NOMO-1 (cell line): ENCODE data around the gene SH3GL1.
"Not testable (repeated sequence)": the region's sequence is repeated elsewhere in the genome, so short reads cannot be mapped to it uniquely, and the experiment has no call there.

Experiments used
- DNase-seq, 2 experiments: peaks; one replicate each; lab custom pipeline; 2025; ENCODE audit not compliant: unreplicated experiment in 2 of 2; lab: John Stamatoyannopoulos, UW

SH3GL1 gene

DNA sequence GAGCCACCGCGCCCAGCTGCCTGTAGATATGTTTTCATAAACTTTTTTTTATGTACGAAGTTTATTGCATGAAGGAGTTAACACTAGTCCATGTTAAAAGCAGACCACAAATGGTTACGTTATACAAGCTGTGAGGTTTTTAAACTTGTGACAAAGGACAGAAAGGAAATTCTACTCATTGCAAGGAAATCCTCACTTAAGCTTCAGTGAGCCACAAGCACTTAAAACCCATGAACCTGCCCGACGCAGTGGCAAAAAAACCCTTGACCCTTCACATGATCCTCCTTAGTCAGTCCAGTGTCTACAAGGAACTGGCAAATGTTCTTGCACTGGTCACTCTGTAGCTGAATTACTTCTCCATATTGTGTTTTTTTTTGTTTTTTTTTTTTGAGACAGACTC lies 52.8 kb downstream of the SH3GL1 start:
- DNase-seq, result no peak

DNA sequence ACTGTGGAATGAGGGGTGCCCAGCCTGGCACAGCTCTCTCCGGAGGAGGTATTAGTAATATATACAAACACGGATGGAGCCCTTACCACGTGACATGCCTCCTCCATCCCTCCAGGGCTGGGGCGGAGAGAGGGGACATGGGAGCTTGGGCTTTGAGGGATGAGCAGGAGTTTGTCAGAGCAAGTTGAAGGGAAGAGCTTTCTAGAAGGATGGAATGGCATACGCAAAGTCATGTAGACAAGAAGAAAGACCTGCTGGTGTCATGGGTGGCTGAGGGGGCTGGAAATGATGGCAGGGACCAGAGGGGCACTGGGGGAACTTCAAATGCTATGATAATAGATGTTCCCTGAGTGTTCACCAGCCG lies 54.3 kb downstream of the SH3GL1 start:
- no peak for DNase-seq

DNA sequence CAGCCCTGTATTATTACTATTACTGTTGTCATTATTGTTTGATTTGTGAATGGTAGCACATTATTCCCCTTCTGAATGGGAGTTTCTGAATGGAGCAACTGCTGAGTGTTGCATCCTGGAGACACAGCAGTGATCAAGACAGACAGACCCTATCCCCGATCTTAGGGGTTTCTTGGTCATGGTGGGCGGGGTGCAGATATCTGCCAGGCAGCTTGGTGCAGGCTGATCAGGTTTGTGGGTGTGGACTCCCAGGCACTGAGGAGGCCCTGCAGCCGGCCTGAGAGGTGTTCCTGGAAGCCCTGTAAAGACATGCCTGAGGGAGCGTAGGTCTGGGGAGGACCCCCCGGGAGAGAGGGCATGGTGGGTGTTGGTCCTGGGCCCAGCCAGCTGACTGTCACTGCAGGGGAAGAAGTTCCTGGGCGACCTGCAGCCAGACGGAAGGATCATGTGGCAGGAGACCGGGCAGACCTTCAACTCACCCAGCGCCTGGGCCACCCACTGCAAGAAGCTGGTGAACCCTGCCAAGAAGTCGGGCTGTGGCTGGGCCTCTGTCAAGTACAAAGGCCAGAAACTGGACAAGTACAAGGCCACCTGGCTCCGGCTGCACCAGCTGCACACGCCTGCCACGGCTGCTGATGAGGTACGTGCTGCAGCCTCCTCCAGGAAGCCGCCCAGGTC lies 54.9 kb downstream of the SH3GL1 start:
- DNase-seq, result no peak

DNA sequence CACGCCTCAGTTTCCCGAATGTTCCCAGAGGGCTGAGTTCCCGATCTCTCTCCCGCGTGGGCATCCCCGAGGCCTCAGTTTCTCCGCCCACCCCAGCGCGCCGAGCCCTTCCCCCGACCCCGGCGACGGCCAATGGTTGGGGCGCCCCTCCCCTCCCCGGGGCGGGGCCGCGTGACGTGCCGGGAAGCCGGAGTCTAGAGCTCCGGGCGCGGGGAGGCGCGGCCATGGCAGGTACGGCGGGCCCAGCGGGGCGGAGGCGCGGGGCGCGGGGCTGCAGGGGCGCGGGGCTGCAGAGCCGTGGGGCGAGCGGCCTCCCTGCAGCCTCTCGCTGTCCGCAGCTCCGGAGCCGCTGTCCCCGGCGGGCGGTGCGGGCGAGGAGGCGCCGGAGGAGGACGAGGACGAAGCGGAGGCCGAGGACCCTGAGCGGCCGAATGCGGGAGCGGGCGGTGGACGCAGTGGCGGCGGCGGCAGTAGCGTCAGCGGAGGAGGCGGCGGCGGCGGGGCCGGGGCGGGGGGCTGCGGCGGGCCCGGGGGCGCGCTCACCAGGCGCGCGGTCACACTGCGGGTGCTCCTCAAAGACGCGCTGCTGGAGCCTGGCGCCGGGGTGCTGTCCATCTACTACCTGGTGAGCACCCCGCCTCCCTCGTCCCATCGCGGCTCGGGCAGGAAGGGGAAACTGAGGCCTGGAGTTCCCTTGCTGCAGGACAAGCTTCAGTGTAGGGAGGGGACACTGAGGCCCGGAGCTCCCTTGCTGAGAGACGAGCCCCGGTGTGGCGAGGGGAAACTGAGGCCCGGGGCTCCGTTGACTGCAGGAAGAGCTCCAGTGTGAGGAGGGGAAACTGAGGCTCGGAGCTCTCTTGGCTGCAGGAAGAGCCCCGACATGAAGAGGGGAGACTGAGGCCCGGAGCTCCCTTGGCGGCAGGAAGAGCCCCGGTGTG lies 56.7 kb downstream of the SH3GL1 start, which contains the start of gene MPND:
TSS of gene MPND (plus strand) at position 193 of the 938 bp plus-strand sequence. CDS start at position 225, 32 bp downstream.
- peak; percentile 82 to 85 for DNase-seq

DNA sequence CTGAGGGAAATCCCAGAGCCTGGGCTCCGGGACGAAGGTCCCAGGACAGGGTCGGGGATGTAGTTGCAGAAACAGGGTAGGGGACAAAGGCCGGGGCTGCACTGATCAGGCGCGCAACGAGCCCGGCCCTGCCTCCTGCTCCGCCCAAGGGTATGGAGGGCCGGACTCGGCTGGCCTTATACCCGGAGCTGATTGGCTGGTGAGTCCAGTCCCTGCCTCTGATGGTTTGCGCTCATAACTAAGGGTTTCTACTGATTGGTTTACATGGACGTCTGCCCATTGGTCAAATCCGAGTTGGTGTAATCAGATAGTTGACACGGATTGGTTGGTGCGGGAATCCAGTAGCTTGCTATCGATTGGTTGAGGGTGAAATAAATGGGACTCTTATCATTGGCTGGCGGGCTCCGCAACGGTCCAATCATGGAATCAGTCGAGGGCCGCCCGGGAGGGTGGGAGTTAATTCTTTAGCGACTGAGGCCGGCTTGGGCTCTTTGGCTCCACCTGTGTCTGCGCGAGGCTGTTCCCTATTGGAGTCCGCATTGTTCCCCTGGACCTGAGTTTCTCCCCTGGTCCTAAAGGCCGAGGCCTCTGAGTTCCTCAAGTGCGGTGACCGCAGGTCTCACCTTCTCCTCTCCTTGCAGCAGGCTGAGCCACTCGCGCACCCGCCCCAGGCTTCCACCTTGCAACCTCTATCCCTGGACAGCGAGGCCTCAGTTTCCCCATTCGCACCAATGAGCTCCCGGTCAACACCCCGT lies 57.6 kb downstream of the SH3GL1 start:
- peak; percentile 99 for DNase-seq

DNA sequence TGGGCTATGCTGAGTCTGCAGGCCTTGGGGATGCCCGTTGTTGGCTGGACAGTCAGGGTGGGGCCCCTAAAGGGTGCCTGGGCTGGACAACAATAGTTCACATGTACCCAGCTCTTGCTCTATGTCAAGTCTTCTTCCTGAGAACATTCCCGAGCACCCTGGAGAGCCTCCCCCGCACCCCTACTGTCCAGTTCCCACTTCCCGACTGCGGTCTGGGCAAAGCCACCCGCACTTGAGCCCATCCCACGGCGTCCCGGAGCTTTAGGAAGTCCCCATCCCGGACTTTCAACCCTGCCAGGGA lies 58.1 kb downstream of the SH3GL1 start:
- DNase-seq, result no peak

DNA sequence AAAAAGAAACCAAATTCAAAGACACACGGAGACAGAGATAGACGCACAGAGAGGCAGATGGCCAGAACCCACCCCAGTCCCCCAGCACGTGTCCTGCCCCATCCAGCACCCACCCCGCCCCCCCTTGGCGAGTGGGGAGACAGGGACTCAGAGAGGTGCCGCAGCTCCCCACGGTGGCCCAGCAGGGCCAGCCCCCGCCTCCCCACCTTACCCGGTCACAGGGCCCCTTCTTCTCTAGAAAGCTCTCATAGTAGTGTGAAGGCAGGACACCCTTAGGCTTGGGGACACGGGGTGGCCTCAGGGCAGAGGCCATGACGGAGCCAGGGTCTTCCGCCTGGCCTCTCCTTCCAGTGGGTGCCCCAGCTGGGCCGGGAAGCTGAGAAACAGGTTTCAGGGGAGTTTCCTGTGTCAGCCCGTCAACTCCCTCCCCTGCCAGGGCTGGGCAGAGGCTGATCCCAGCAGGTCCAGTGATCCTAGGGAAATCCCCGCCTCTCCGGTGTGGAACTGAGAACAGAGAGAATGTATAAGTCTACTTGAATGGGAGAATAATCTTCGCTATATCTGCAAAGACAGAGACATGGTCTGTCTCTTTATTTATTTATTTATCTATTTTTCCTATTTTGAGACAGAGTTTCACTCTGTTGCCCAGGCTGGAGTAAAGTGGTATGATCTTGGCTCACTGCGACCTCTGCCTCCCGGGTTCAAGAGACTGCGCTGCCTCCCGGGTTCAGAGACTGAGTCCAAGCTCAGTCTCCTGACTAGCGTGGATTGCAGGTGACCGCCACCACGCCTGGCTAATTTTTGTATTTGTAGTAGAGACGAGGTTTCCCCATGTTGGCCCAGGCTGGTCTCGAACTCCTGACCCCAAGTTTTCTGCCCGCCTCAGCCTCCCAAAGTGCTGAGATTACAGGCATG lies 61.6 kb downstream of the SH3GL1 start, which contains the start of gene STAP2:
TSS of gene STAP2 (minus strand) at position 387 of the 915 bp plus-strand sequence. CDS start at position 313, 74 bp downstream.
- DNase-seq, result no peak

DNA sequence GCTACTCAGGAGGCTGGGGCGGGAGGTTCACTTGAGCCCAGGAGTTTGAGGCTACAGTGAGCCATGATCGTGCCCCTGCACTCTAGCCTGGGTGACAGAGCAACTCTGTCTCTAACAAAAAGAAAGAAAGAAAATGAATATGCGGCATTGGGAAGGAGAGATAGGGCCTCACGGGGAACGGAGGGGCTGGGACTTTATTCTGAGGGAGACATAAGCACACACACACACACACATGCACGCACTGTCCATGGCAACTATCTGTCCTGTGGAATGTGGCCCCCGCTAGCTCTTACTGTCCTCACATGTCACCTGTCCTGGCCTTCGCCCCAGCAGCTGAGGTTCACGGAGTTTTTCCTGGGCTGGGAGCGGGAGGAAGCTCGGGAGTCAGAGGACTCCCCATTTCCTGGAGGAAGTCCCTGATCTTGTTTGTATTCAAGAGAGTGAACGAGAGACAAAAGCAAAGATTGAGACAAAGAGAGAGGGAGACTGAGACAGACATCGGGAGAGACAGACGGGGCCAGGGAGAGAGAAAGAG lies 62.4 kb downstream of the SH3GL1 start:
- no peak for DNase-seq

DNA sequence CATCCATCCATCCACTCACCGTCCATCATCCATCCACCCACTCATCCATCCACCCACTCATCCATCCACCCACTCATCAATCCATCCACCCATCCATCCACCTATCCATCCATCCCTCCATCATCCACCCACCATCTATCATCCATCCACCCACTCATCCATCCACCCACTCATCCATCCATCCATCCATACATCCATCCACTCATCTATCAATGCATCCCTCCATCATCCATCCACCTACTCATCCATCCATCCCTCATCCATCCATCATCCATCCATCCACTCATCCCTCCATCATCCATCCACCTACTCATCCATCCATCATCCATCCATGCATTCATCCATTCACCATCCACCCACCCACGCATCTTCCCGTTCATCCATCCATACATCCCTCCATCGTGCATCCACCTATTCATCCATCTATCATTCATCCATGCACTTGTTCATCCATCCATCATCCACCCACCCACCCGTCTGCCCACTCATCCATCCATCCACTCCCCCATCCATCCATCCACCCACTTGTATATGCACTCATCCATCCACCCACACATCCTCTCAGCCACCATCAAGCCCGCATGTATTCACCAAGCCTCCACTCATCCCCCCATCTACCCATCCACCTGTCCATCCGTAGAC lies 65.3 kb downstream of the SH3GL1 start:
- DNase-seq, result no peak

DNA sequence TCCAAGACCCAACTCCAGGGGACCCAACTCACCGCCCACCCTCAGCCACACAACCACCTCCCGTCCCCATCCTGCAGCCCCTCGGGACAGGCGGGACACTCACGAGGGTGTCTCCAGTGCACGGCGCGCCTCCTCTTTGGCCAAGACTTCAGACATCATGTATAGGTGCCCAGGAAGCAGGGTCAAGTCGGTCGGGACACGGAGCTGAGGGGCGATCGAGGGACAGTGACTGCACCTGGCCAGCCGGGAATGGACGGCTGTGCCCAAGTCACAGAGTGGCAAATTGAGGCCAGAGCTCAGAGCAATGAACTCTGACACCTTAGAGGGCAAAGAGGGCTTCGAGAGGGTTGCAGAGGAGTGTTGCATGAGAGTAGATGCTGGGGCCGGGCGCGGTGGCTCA lies 70.5 kb downstream of the SH3GL1 start:
- DNase-seq, result no peak

DNA sequence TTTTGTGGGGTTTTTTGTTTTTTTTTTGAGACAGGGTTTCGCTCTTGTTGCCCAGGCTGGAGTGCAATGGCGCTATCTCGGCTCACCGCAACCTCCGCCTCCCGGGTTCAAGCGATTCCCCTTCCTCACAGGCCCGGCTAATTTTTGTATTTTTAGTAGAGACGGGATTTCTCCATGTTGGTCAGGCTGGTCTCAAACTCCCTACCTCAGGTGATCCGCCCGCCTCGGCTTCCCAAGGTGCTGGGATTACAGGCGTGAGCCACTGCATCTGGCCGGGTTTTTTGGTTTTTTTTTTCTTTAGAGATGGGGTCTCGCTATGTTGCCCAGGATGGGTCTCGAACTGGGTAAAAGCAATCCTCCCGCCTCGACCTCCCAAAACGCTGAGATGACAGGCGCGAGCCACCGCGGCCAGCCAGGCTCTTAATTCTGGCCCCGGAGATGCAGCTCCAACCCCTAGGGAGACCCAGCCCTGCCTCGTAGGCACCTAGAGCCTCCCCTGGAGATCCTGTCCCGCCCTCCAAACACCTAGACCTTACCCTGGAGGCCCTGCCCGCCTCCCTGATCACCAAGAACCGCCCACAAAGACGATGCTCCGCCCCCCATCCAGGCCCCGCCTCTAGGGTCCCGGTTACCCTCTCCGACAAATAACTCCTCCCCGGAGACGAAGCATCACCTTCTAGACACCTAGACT lies 71.2 kb downstream of the SH3GL1 start:
- not testable (repeated sequence) for DNase-seq

DNA sequence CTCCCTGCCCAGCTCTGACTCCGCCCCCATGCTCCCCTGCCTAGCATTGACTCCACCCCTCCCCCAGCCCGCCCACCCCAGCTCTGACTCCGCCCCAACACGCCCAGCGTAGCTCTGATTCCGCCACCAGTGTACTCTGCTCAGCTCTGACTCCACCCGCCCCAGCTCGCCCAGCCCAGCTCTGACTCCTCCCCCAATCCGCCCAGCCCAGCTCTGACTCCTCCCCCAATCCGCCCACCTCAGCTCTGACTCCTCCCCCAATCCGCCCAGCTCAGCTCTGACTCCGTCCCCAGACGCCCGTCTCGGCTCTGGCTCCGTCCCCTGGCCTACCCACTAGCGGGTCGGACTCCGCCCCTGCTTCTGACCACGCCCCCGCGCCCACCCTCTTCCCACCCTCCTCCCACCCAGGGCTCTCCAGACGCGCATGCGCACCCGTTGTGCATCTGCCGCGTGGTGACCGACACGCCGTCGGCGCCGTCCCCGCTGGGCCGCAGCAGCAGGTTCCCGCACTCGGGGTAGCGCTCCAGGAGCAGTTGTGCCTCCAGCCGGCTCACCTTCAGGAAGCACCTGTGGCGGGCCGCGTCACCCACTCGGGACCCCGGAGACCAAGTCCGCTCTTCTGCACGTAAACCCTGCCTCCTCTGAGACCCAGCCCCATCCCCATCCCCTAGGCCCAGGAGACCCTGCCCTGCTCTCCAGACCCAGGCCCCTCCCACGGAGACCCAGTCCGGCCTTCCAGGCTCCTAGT lies 71.9 kb downstream of the SH3GL1 start:
- DNase-seq, result peak; percentile 93 to 96

DNA sequence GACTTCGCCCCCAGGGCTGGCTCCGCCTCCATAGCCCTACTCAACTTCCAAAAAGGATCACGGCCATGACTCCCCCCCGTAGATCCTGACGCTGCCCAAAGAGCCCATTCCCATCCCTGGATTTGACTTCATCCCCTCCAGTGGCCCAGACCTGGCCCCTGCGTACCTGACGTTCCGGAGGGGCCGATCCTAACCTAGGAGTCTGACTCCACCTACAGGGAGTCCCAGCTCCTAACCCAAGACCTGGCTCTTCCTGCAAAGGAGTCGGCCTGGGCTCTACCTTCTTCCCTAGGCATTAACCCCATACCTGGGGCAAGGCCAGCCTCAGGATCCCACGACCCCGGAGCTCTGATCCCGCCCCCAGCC lies 72.5 kb downstream of the SH3GL1 start:
- no peak for DNase-seq

DNA sequence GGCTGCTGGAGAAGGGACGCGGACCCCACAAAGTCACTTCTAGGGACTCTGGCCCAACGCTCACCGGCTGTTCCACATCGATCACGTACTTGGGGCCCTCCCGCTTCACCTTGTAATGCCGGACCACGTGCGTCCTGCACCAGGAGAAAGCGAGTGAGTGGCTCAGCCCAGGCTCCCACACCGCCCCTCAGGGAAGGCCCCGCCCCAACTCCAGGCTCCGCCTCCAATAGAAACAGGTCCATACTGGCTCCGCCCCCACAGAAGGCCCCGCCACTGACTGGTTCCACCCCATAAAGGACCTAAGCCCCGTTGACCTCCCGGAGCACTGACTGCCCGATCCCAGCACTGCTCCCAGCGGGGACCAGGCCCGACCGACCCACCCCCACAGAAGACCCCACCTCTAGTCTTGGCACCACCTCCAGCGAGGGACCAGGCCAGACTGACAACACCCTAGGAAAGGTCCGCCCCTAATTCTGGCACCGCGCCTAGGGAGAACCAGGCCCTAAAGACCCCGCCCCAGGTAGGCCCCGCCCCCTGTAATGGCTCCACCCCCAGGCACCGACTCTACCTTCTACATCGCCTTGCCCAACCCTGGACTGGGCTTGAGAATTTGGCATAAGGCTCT lies 73.0 kb downstream of the SH3GL1 start:
- DNase-seq, result peak; percentile 50 to 75

DNA sequence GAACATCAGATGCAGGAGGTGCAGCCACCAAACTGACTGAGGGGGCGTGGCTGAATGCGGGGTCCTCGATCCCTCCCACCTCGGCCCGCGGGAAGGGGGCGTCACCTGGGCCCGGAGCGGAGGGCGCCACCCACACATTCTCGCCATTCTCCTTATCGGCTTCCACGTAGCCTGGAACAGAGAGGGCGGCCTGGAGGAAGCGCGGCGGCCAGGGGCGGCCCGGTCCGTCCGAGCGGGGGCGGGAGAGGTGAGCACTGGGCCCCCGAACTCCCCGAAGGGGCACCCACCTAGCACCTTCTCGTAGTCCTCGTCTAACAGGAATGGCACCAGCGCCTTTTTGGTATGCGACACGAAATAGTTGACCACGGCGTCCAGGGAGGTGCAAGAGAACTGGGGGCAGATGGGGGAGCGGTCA lies 73.5 kb downstream of the SH3GL1 start:
- no peak for DNase-seq

DNA sequence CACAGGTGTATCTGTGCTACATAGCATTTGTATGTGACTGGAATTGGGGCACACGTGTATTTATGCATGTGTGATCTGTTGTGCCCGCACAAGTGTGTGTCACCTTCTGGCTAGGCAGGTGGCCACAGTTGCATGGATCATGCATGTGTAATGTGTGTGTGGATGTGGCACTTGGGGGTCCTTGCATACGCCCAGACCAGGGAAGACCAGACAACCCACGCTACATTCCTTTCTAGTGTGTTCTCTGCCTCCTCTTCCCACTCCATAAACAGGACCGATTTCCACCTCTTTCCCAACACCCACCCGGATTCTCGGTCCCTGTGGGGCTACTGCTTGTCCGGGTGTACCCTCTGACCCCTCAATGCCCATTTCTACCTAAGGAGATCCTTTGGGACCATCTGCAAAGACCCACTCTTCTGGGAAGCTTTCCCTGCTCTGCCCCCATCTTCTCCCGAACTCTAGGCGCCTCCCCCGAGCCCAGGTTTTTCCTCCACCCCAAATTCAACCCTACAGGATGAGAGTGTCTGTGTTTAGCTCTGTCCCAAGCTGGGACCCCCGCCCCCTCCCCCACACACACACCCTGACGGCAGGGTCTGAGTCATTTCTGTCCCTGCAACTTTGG lies 74.0 kb downstream of the SH3GL1 start:
- DNase-seq, result no peak

DNA sequence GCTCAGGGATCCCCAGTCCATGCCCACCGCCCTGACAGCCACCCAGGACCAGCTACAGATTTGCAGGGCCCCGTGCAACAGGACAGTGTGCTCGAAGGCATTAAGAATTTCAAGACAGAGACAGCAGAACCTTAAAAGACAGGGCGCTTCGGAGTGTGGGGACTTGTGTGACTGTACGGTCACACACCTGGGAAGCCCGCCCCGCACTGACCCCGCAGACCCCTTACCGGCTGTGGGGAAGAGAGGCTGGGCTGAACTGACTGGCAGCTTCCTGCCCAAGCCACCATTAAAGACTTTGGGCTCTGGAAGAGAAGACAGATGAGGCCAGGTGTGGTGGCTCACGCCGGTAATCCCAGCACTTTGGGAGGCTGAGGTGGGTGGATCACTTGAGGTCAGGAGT lies 76.1 kb downstream of the SH3GL1 start:
- DNase-seq, result no peak
